ENCODE measurements around the gene RESP18. TPM values are rescaled to one million over a fixed set of nuclear protein-coding genes. Genes with fewer than 3 reads are reported as not detected.
A peak's percentile ranks its signal among the peaks of the same experiment; 100 is the strongest.

The RESP18 gene
- total RNA-seq, 1 experiment from 2014 or later: not detected

DNA sequence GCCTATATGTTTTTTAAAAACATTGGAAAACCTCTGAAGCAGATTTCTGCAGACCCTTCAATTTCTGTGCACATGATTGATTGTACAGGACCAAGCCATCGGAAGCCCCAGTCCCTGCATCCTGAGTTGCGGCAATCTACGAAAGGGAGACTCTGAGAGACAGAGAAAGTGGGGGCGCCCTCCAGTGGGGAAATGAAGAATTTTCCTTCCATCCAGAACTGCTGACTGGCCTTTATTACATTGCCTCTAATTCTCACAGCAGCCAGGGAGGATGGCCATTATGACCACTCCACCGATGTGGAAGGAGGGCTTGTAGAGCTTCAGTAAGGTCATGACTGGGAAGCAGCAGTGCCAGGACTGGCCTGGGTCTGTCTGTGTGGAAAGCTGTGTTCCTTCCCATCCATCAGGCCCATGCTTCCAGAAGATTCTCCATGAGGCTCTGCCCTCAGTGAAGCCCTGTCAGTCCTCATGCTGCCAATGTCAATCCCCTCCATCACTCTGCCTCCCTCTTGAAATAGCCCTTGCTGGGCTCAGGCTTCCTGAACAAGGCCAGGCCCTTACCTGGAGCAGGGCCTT is 20.0 kb upstream of the RESP18 start:
- BruUV-seq (replicated peaks): no TSS peak
- Histone ChIP-seq H3K9me3 (ENCODE audit: insufficient read depth, low read depth) (no peaks in the 10 kb centered on the region), H3K4me2 (no peak overlapping the region), H3K27me3 (ENCODE audit: insufficient read depth, low read depth) (peaks cover 55% of the 10 kb centered on the region), H3K9me2 (ENCODE audit: insufficient read depth) (no peaks in the 10 kb centered on the region), H3K4me3 (no peak overlapping the region), H3K79me2 (ENCODE audit: low read depth) (no peaks in the 10 kb centered on the region), H4K20me1 (ENCODE audit: insufficient read depth) (no peaks in the 10 kb centered on the region), H3K27ac (no peak overlapping the region), H3K4me1 (replicated peaks; ENCODE audit: insufficient read depth) (no peaks in the 10 kb centered on the region), H3K36me3 (ENCODE audit: low read depth) (no peaks in the 10 kb centered on the region), H2AFZ (no peak overlapping the region), H3F3A (ENCODE audit: insufficient read depth, low read depth) (no peaks in the 10 kb centered on the region)
- ChIA-PET CTCF (interaction anchor here (0.6 kb wide), 1 partner anchor 33 kb away, joined by 3 read pairs; no protein-coding TSS in a partner anchor), POLR2A (ENCODE audit: unreplicated experiment) (no interaction called here)
- TF ChIP-seq EZH2 (IDR thresholded peaks at IDR 0.05; ENCODE audit: low read depth) (no peak), CTCF (conservative IDR thresholded peaks at IDR 0.05) (peak; percentile 85)
- peak; percentile 40 to 68 for DNase-seq
- intact Hi-C loops (cut with micrococcal nuclease; ENCODE audit: unreplicated experiment): loop anchor here (2.0 to 5.0 kb wide), 2 partner anchors 175 to 192 kb away; partner anchors contain the start of genes CNPPD1, NHEJ1 and RETREG2

GRCh38 chr2:219350710-219351221 is 18.2 kb upstream of the RESP18 start:
- no peaks in the 10 kb centered on the region for H3K4me1 ChIP-seq (replicated peaks; ENCODE audit: insufficient read depth)
- H4K20me1 ChIP-seq (ENCODE audit: insufficient read depth): no peaks in the 10 kb centered on the region
- ChIA-PET CTCF (interaction anchor here (0.6 kb wide), 1 partner anchor 273 kb away, joined by 3 read pairs; no protein-coding TSS in a partner anchor), POLR2A (ENCODE audit: unreplicated experiment) (no interaction called here)
- H3K4me3 ChIP-seq: no peak overlapping the region
- BruUV-seq (replicated peaks): no TSS peak
- H3K9me2 ChIP-seq (ENCODE audit: insufficient read depth): no peaks in the 10 kb centered on the region
- peaks cover 56% of the 10 kb centered on the region for H3K27me3 ChIP-seq (ENCODE audit: insufficient read depth, low read depth)
- no peak overlapping the region for H3K27ac ChIP-seq
- no peaks in the 10 kb centered on the region for H3K79me2 ChIP-seq (ENCODE audit: low read depth)
- no peaks in the 10 kb centered on the region for H3K36me3 ChIP-seq (ENCODE audit: low read depth)
- DNase-seq: no peak
- H3K9me3 ChIP-seq (ENCODE audit: insufficient read depth, low read depth): no peaks in the 10 kb centered on the region
- intact Hi-C loops (cut with micrococcal nuclease; ENCODE audit: unreplicated experiment): loop anchor here (5.0 kb wide), 1 partner anchor 173 kb away; the partner anchor contains the start of genes CNPPD1 and RETREG2
- TF ChIP-seq EZH2 (IDR thresholded peaks at IDR 0.05; ENCODE audit: low read depth) (no peak), CTCF (conservative IDR thresholded peaks at IDR 0.05) (no peak)
- H2AFZ ChIP-seq: no peak overlapping the region
- no peak overlapping the region for H3K4me2 ChIP-seq
- no peaks in the 10 kb centered on the region for H3F3A ChIP-seq (ENCODE audit: insufficient read depth, low read depth)

- Histone ChIP-seq H3K4me2 (no peak overlapping the region), H3K9me2 (ENCODE audit: insufficient read depth) (no peaks in the 10 kb centered on the region), H3K4me1 (replicated peaks; ENCODE audit: insufficient read depth) (no peaks in the 10 kb centered on the region), H3K27me3 (ENCODE audit: insufficient read depth, low read depth) (peaks cover 59% of the 10 kb centered on the region), H3K27ac (no peak overlapping the region), H2AFZ (no peak overlapping the region), H3K36me3 (ENCODE audit: low read depth) (no peaks in the 10 kb centered on the region), H3F3A (ENCODE audit: insufficient read depth, low read depth) (no peaks in the 10 kb centered on the region; the same call in 1 of the 2 replicates), H3K4me3 (no peak overlapping the region), H3K9me3 (ENCODE audit: insufficient read depth, low read depth) (no peaks in the 10 kb centered on the region), H3K79me2 (ENCODE audit: low read depth) (no peaks in the 10 kb centered on the region), H4K20me1 (ENCODE audit: insufficient read depth) (no peaks in the 10 kb centered on the region)
- TF ChIP-seq EZH2 (IDR thresholded peaks at IDR 0.05; ENCODE audit: low read depth): no peak
- no peak for TF ChIP-seq CTCF (conservative IDR thresholded peaks at IDR 0.05)
- intact Hi-C loops (cut with micrococcal nuclease; ENCODE audit: unreplicated experiment): loop anchor here (5.0 kb wide), 1 partner anchor 173 kb away; the partner anchor contains the start of genes CNPPD1 and RETREG2
- no TSS peak for BruUV-seq (replicated peaks)
- DNase-seq: no peak
- POLR2A ChIA-PET (ENCODE audit: unreplicated experiment): no interaction called here
- CTCF ChIA-PET: interaction anchor here (0.6 kb wide), 1 partner anchor 274 kb away, joined by 3 read pairs; no protein-coding TSS in a partner anchor
Measured at GRCh38 chr2:219350215-219350614, 17.7 kb upstream of the RESP18 start.

Data from PC-9 (cell line).